Mucosa of descending colon (tissue), 3 donors: ENCODE results near the gene RETN. TPM values are rescaled to one million over a fixed set of nuclear protein-coding genes. Genes with fewer than 3 reads are reported as not detected.

Experiments used
- ATAC-seq: fragments of 200-7000 bp; cut with Tn5 transposase; one replicate; pipeline ENCODE4 v1.9.1; 2020; ENCODE audit warnings: mild to moderate bottlenecking, moderate library complexity
- DNase-seq, 3 donors: peaks; one replicate each; pipeline ENCODE4 v3.0.0-alpha.2; 2020
- H3K36me3 ChIP-seq: fragments of 200-600 bp; one replicate; pipeline ENCODE4 v1.8.0; 2021; ENCODE audit warnings: low read depth, mild to moderate bottlenecking
- H3K4me1 ChIP-seq: fragments of 200-600 bp; one replicate; pipeline ENCODE4 v1.8.0; 2021; ENCODE audit warnings: low read depth, mild to moderate bottlenecking
- H3K4me3 ChIP-seq: fragments of 200-600 bp; one replicate; pipeline ENCODE4 v1.8.0; 2021; ENCODE audit warnings: mild to moderate bottlenecking
- H3K9me3 ChIP-seq: fragments of 200-600 bp; one replicate; pipeline ENCODE4 v1.8.0; 2021; ENCODE audit warnings: mild to moderate bottlenecking
- CTCF ChIP-seq: fragments of 200-600 bp; IDR thresholded peaks from one replicate; pipeline ENCODE4 v1.8.0; 2022; ENCODE audit warnings: antibody characterized with exemption, mild to moderate bottlenecking
- intact Hi-C, 2 donors: fragments of 100-400 bp; cut with DNase I in 1 of 2; cut with micrococcal nuclease in 1 of 2; formaldehyde crosslinking; loops; one replicate each; pipeline versions ENCODE4 v1.11.0 to v1.11.1; 2022; cut with DNase I, micrococcal nuclease
- total RNA-seq, 3 donors: library from RNA; stranded (reverse); fragmentation: NEBNext Ultra II Directional in 2 of 3; extraction: Animal tissue kit (Norgen Biotek cat#: 25700) in 2 of 3; gene quantifications; one replicate each; pipeline versions ENCODE4 v1.2.1 to v1.2.4, GENCODE V29; 2021 to 2023
- donor health status: DM: no; HTN: no; CAD: no; lungs with moderate emphysema.
- donor health status: DM: no; HTN: no; CAD: no.
- donor health status: DM: no; HTN: yes; CAD: no.

The RETN gene
- total RNA-seq, 3 donors from 2014 or later, result not detected

- ATAC-seq (no peak), DNase-seq (peak in 1 of 3 donors; percentile 27)
- Histone ChIP-seq H3K36me3 (no peaks in the 10 kb centered on the region), H3K4me3 (no peak overlapping the region), H3K4me1 (no peaks in the 10 kb centered on the region), H3K9me3 (no peaks in the 10 kb centered on the region)
- TF ChIP-seq CTCF, result no peak
- intact Hi-C loops, result no loop called here
These were observed 24.3 kb upstream of the RETN start for GRCh38 chr19:7644550-7644877.

GRCh38 chr19:7645163-7645562, 23.7 kb upstream of the RETN start:
- no peak for ATAC-seq
- no peaks in the 10 kb centered on the region for H3K9me3 ChIP-seq
- no peaks in the 10 kb centered on the region for H3K4me1 ChIP-seq
- intact Hi-C loops, result no loop called here
- DNase-seq, result peak in 1 of 3 donors; percentile 30
- no peak overlapping the region for H3K4me3 ChIP-seq
- no peak for TF ChIP-seq CTCF
- H3K36me3 ChIP-seq, result no peaks in the 10 kb centered on the region

- H3K9me3 ChIP-seq, result no peaks in the 10 kb centered on the region
- ATAC-seq, result no peak
- no peaks in the 10 kb centered on the region for H3K4me1 ChIP-seq
- DNase-seq, result no peak
- no peak overlapping the region for H3K4me3 ChIP-seq
- no peaks in the 10 kb centered on the region for H3K36me3 ChIP-seq
- intact Hi-C loops, result no loop called here
- no peak for TF ChIP-seq CTCF
These were observed 23.0 kb upstream of the RETN start for GRCh38 chr19:7645656-7646425.

- no peaks in the 10 kb centered on the region for H3K36me3 ChIP-seq
- DNase-seq (no peak), ATAC-seq (no peak)
- intact Hi-C loops, result no loop called here
- H3K4me3 ChIP-seq, result no peak overlapping the region
- no peaks in the 10 kb centered on the region for H3K4me1 ChIP-seq
- no peak for TF ChIP-seq CTCF
- H3K9me3 ChIP-seq, result no peaks in the 10 kb centered on the region
These were observed 22.5 kb upstream of the RETN start for GRCh38 chr19:7646426-7646700.

GRCh38 chr19:7647156-7647555, 21.7 kb upstream of the RETN start:
- ATAC-seq, result no peak
- TF ChIP-seq CTCF, result no peak
- intact Hi-C loops, result no loop called here

More at GRCh38 chr19:7647156-7647555, 21.7 kb upstream of the RETN start:
- no peak for DNase-seq
- Histone ChIP-seq H3K9me3 (no peaks in the 10 kb centered on the region), H3K4me1 (peaks cover 1% of the 10 kb centered on the region), H3K4me3 (no peak overlapping the region), H3K36me3 (no peaks in the 10 kb centered on the region)
